ENCODE data around the gene CAPN15.

Gene CAPN15

GRCh38 chr16:578232-578869 lies 50.8 kb downstream of the CAPN15 start:
- DNase-seq (ENCODE audit: low read depth) = no peak

GRCh38 chr16:578870-579405 lies 51.4 kb downstream of the CAPN15 start:
- DNase-seq (ENCODE audit: low read depth) = peak; percentile 34

- no peak for DNase-seq (ENCODE audit: low read depth)
These were observed 52.8 kb downstream of the CAPN15 start for GRCh38 chr16:580141-580945.

GRCh38 chr16:580946-581498 lies 53.5 kb downstream of the CAPN15 start:
- DNase-seq (ENCODE audit: low read depth) = no peak

GRCh38 chr16:582218-582613 lies 54.7 kb downstream of the CAPN15 start:
- no peak for DNase-seq (ENCODE audit: low read depth)

GRCh38 chr16:582614-583331 lies 55.3 kb downstream of the CAPN15 start:
- DNase-seq (ENCODE audit: low read depth) = no peak

GRCh38 chr16:583470-583814 lies 55.9 kb downstream of the CAPN15 start:
- DNase-seq (ENCODE audit: low read depth) = no peak

GRCh38 chr16:583815-584591 lies 56.5 kb downstream of the CAPN15 start:
- no peak for DNase-seq (ENCODE audit: low read depth)

GRCh38 chr16:585351-585750 lies 57.8 kb downstream of the CAPN15 start:
- DNase-seq (ENCODE audit: low read depth) = no peak

GRCh38 chr16:586047-586644 lies 58.6 kb downstream of the CAPN15 start:
- no peak for DNase-seq (ENCODE audit: low read depth)

GRCh38 chr16:586645-587590 lies 59.4 kb downstream of the CAPN15 start:
- no peak for DNase-seq (ENCODE audit: low read depth)

- peak; percentile 29 for DNase-seq (ENCODE audit: low read depth)
These were observed 61.1 kb downstream of the CAPN15 start for GRCh38 chr16:588639-588888.

- DNase-seq (ENCODE audit: low read depth) = peak; percentile 96
These were observed 61.6 kb downstream of the CAPN15 start for GRCh38 chr16:588889-589657.

- peak; percentile 98 for DNase-seq (ENCODE audit: low read depth)
These were observed 62.2 kb downstream of the CAPN15 start, which contains the start of gene RAB40C for GRCh38 chr16:589658-590187. Gene RAB40C, plus strand, starts transcription at chr16:590066. Its CDS starts 226 bp downstream, at chr16:590292.

GRCh38 chr16:590188-590814 lies 62.8 kb downstream of the CAPN15 start:
- DNase-seq (ENCODE audit: low read depth) = no peak

- DNase-seq (ENCODE audit: low read depth) = no peak
These were observed 63.3 kb downstream of the CAPN15 start for GRCh38 chr16:590815-591200.

GRCh38 chr16:591231-591630 lies 63.7 kb downstream of the CAPN15 start:
- DNase-seq (ENCODE audit: low read depth) = no peak

GRCh38 chr16:591892-592517 lies 64.5 kb downstream of the CAPN15 start:
- no peak for DNase-seq (ENCODE audit: low read depth)

Data from stimulated activated CD8-positive, alpha-beta memory T cell treated with anti-CD3 and anti-CD28 coated beads, Interleukin-12 subunit alpha, Interleukin-12 subunit beta, amount 100 ng/mL, for 1 hour (primary cell).